Embryonic facial prominence (tissue), 1 donor: ENCODE results near the gene MAP3K15.

Source experiments
- DNase-seq: peaks from one replicate; pipeline ENCODE4 v3.0.0-alpha.2; 2016; ENCODE audit errors: extremely low spot score

Gene MAP3K15

GRCh38 chrX:19514791-19515614 lies at the start of gene MAP3K15:
Gene MAP3K15 (minus strand): TSS chrX:19515508. CDS start chrX:19515261, 247 bp downstream.
- DNase-seq = no peak

GRCh38 chrX:19564606-19565005 lies 49.3 kb upstream of the MAP3K15 start:
- DNase-seq = no peak

- DNase-seq = no peak
Observed at GRCh38 chrX:19563746-19564145, 48.4 kb upstream of the MAP3K15 start.

GRCh38 chrX:19563327-19563726 lies 48.0 kb upstream of the MAP3K15 start:
- DNase-seq = no peak

- no peak for DNase-seq
Observed at GRCh38 chrX:19560611-19561010, 45.3 kb upstream of the MAP3K15 start.

DNA sequence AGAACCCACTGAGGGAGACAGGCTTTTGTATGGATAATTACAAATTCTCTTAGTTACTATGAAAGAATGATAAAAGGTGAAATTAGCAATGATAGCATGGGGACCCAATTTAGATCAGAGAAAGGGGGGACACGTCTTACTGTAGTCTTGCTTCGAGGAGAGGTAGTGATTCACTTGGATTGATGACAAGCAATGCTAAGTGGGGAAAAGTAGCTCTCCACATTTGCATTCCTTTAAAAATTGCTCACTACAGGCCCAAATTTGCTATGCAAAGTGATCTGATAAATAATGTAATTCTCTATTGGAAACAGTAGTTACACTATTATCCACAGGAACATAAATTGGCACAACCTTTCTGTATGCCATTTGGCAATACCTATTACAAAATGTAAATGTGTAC lies 42.5 kb upstream of the MAP3K15 start:
- no peak for DNase-seq

- no peak for DNase-seq
Observed at GRCh38 chrX:19556202-19556601, 40.9 kb upstream of the MAP3K15 start.

- no peak for DNase-seq
Observed at GRCh38 chrX:19555683-19556082, 40.4 kb upstream of the MAP3K15 start.

- no peak for DNase-seq
Observed at GRCh38 chrX:19555236-19555635, 39.9 kb upstream of the MAP3K15 start.

- peak; percentile 10 for DNase-seq
Observed at GRCh38 chrX:19554786-19555185, 39.5 kb upstream of the MAP3K15 start.

- DNase-seq = no peak
Observed at GRCh38 chrX:19552793-19553192, 37.5 kb upstream of the MAP3K15 start.

DNA sequence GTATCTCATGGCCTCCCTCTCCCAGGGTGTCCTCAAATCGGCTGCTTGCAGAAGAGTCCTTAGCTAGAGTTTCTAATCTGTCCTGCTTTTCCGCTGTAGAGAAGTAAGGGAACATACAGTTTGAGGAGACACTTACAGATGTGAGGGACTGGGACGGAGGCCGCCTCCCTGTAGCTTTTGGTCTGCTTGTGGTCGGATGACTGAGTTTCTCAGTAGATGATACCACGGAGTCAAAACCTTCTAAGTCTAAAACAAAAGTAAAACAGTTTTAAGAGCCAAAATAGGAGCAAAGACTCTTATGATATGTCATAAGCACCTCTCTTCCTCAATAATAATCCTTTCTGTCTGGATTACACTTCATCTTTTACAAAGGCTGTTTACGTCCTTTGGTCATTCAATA lies 34.5 kb upstream of the MAP3K15 start:
- no peak for DNase-seq

- no peak for DNase-seq
Observed at GRCh38 chrX:19548934-19549333, 33.6 kb upstream of the MAP3K15 start.

GRCh38 chrX:19548279-19548678 lies 33.0 kb upstream of the MAP3K15 start:
- no peak for DNase-seq

GRCh38 chrX:19545651-19546050 lies 30.3 kb upstream of the MAP3K15 start:
- no peak for DNase-seq

DNA sequence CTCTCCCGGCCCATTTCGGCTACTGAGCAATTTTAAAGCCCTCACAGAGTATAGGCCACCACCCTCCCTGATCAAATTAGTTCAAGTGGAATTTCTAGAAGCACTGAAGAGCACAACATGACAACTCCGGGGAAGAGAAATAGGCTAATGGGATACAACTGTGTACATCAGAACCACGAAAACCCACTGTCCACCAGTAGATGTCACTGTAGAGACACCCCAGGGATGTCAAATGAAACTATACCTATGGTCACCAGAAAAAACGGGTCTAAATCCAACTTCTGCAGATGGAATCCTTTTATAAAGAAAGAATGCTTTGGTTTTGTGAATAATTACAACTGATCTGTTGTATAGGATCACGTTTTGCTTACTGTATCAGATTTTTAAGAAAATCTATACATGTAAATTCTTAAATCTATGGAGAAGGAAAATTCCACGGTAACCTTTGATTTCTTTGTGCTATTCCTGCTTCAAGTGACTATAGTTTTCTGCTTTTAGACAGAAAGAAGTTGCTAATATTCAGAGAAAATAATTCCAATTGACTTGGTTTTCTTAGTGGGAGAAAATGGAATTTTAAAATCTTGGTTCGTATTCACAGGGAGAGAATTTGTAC lies 29.5 kb upstream of the MAP3K15 start:
- no peak for DNase-seq

GRCh38 chrX:19543951-19544381 lies 28.7 kb upstream of the MAP3K15 start:
- no peak for DNase-seq

- DNase-seq = no peak
Observed at GRCh38 chrX:19543020-19543715, 27.9 kb upstream of the MAP3K15 start.

DNA sequence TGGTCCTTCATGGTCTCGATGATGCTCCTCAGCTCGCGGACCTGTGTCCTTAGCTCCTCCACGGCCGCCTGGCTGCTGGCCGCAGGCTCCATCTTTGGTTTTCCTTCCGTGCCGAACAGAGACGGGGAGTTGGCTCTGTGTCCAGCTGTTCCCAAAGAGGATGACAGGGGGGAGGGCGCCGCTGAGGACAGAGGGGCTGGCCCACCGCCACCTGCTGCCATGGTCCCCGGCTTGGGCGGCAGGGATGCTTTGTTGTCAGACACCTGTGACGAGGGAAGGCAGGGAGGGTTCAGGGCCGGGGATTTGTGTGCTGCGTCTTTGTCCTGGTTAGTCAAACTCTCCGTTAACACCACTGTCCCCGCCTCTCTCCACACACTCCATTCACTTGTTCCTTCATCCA lies 26.6 kb upstream of the MAP3K15 start:
- DNase-seq = no peak

GRCh38 chrX:19541196-19541595 lies 25.9 kb upstream of the MAP3K15 start:
- DNase-seq = no peak

- no peak for DNase-seq
Observed at GRCh38 chrX:19540076-19540475, 24.8 kb upstream of the MAP3K15 start.

GRCh38 chrX:19539665-19540064 lies 24.4 kb upstream of the MAP3K15 start:
- no peak for DNase-seq

DNA sequence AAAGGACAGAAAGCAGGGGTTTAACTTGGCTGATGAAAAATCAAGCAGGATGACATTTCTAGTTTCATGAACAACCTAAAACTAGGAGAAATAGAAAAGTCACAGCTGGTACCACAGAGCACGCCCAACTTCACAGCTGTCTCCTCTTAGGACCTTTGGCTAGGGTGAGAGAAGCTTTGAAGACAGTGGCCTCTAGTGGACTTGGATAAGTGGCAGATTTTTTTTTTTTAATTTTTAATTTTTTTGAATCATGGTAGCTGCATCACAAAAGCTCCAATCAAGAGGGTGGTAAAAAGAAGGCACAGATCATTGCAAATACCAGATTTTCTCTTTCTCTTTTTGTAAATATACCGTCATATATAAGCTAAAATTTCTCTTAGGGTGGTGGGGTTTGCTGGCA lies 20.2 kb upstream of the MAP3K15 start:
- DNase-seq = no peak
